Activated T-cell treated with anti-CD3 and anti-CD28 coated beads, Interleukin-2, amount 50 U/mL, for 4 hours (primary cell): ENCODE results near the gene ABLIM3. TPM values are rescaled to one million over a fixed set of nuclear protein-coding genes. Genes with fewer than 3 reads are reported as not detected.
"Not testable (repeated sequence)": the region's sequence is repeated elsewhere in the genome, so short reads cannot be mapped to it uniquely, and the experiment has no call there.

Experiments used
- ATAC-seq, 2 donors: fragments of 200-7000 bp; cut with Tn5 transposase; one replicate each; pipeline ENCODE4 v1.10.0; 2021
- DNase-seq: peaks from one replicate; pipeline ENCODE4 v3.0.0-alpha.2; 2020
- H3K27me3 Mint-ChIP-seq: one replicate; pipeline ENCODE4 v1.8.0; 2021; ENCODE audit warnings: low read depth, mixed read lengths
- H3K36me3 Mint-ChIP-seq: one replicate; pipeline ENCODE4 v1.8.0; 2022; ENCODE audit warnings: mixed read lengths; ENCODE audit not compliant: insufficient read depth
- H3K4me1 Mint-ChIP-seq: one replicate; pipeline ENCODE4 v1.8.0; 2021; ENCODE audit warnings: low read depth, mixed read lengths
- H3K4me3 Mint-ChIP-seq: one replicate; pipeline ENCODE4 v1.8.0; 2021; ENCODE audit warnings: mild to moderate bottlenecking, moderate library complexity, mixed read lengths
- H3K9me3 Mint-ChIP-seq: one replicate; pipeline ENCODE4 v1.8.0; 2021; ENCODE audit warnings: mixed read lengths
- total RNA-seq, 3 donors: library from RNA; stranded (reverse); gene quantifications; one replicate each; pipeline ENCODE4 v1.2.1, GENCODE V29; 2021

The ABLIM3 gene
- total RNA-seq, 3 donors from 2014 or later = 0.10 to 0.24 (median 0.24) TPM

DNA sequence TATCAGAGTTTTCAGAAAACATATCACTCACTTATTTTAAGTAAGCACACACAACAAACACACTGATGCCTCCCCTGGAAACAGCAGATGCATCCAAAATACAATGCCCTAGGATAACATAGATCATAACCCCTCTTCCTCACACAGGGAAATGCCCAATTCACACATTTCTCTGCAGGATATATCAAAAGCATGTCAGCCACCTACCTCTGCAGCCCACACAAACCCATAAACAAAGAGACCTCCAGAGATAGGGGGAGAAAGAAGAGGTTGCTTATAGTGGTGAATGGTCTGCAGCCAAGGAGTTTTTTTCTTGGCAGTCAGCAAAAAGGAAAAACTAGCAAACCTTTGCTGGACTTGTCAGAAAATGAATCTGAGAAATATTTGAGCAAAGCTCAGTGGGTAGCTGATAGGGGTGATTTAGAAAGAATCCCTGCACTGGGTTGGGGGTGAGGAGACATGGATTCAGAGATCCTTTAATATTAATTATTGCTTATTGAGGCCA lies 36.1 kb downstream of the ABLIM3 start:
- no peaks in the 10 kb centered on the region for H3K4me1 Mint-ChIP-seq
- no peaks in the 10 kb centered on the region for H3K9me3 Mint-ChIP-seq
- ATAC-seq (no peak), DNase-seq (no peak)
- H3K4me3 Mint-ChIP-seq = no peak overlapping the region
- no peaks in the 10 kb centered on the region for H3K36me3 Mint-ChIP-seq
- peaks cover 12% of the 10 kb centered on the region for H3K27me3 Mint-ChIP-seq

GRCh38 chr5:149177911-149178565 lies 36.7 kb downstream of the ABLIM3 start:
- no peak overlapping the region for H3K4me3 Mint-ChIP-seq
- no peak for DNase-seq
- H3K4me1 Mint-ChIP-seq = no peaks in the 10 kb centered on the region
- peaks cover 16% of the 10 kb centered on the region for H3K27me3 Mint-ChIP-seq
- H3K36me3 Mint-ChIP-seq = no peaks in the 10 kb centered on the region
- no peak for ATAC-seq
- H3K9me3 Mint-ChIP-seq = no peaks in the 10 kb centered on the region

- ATAC-seq = no peak
- Mint-ChIP-seq H3K27me3 (peaks cover 27% of the 10 kb centered on the region), H3K4me1 (no peaks in the 10 kb centered on the region), H3K9me3 (no peaks in the 10 kb centered on the region), H3K4me3 (no peak overlapping the region), H3K36me3 (no peaks in the 10 kb centered on the region)
- no peak for DNase-seq
Observed at GRCh38 chr5:149181732-149182131, 40.4 kb downstream of the ABLIM3 start.

DNA sequence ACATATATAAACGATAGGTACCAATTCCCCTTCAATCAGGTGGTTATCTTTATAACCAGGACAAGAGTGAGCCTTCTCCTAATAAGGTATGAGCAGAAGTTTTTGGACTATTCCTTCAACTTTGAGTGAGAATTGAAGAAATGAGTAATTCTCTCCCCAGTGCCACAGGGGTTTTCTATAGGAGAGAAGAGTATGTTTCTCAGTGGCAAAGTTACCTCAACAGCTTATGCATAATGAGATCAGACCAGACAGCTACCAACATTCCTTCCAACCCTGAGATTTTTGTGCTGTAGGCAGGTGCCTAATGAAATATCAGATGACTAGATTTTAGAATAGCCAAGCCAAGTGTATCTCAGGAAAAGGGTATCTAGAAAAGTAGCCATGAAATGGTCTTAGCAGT lies 40.9 kb downstream of the ABLIM3 start:
- H3K9me3 Mint-ChIP-seq = no peaks in the 10 kb centered on the region
- H3K27me3 Mint-ChIP-seq = peaks cover 27% of the 10 kb centered on the region
- no peak for DNase-seq
- ATAC-seq = no peak
- no peak overlapping the region for H3K4me3 Mint-ChIP-seq
- H3K4me1 Mint-ChIP-seq = no peaks in the 10 kb centered on the region
- no peaks in the 10 kb centered on the region for H3K36me3 Mint-ChIP-seq

DNA sequence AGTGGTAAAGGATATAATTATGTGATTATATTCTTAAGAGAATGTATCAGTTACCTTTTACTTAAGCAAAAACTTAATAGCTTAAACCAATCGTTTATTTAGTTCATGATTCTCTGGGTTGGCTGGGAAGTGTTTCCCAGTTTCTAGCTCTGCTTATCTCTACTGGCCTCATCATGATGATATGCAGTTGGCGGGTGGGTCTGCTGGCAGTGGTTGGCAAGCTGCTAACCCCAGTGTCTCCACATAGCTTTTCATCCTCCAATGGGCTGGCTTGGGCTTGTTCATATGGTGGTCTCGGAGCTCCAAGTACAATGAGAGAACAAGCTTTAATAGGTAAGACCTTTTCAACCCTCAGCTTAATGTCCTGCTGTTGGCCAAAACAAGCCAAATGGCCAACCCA lies 43.8 kb downstream of the ABLIM3 start:
- no peaks in the 10 kb centered on the region for H3K4me1 Mint-ChIP-seq
- DNase-seq (no peak), ATAC-seq (no peak)
- no peak overlapping the region for H3K4me3 Mint-ChIP-seq
- no peaks in the 10 kb centered on the region for H3K36me3 Mint-ChIP-seq
- peaks cover 20% of the 10 kb centered on the region for H3K27me3 Mint-ChIP-seq
- H3K9me3 Mint-ChIP-seq = no peaks in the 10 kb centered on the region

GRCh38 chr5:149186506-149186905 lies 45.2 kb downstream of the ABLIM3 start:
- Mint-ChIP-seq H3K36me3 (no peaks in the 10 kb centered on the region), H3K4me3 (no peak overlapping the region), H3K27me3 (peaks cover 17% of the 10 kb centered on the region), H3K4me1 (no peaks in the 10 kb centered on the region), H3K9me3 (no peaks in the 10 kb centered on the region)
- ATAC-seq (no peak), DNase-seq (no peak)

- not testable (repeated sequence) for H3K9me3 Mint-ChIP-seq, DNase-seq, ATAC-seq, H3K36me3 Mint-ChIP-seq, H3K4me3 Mint-ChIP-seq, H3K4me1 Mint-ChIP-seq
- peaks cover 16% of the 10 kb centered on the region for H3K27me3 Mint-ChIP-seq
Observed at GRCh38 chr5:149187617-149188016, 46.3 kb downstream of the ABLIM3 start.

DNA sequence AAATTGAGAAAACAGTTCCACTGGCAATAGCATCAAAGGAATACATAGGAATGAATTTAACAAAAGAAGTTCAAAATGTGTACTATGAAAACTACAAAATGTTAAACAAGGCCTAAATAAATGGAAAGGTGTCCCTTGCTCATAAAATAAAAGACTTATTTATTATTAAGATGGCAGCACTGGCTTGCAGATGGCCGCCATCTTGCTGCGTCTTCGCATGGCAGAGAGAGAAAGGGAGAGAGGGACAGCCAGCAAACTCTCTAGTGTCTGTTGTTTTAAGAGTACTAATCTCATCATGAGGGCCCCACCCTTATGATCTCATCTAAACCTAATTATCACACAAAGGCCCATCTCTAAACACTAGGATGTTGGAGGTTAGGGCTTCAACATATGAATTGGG lies 47.1 kb downstream of the ABLIM3 start:
- Mint-ChIP-seq H3K4me1 (no peaks in the 10 kb centered on the region), H3K4me3 (no peak overlapping the region), H3K36me3 (no peaks in the 10 kb centered on the region), H3K27me3 (peaks cover 10% of the 10 kb centered on the region), H3K9me3 (no peaks in the 10 kb centered on the region)
- DNase-seq (no peak), ATAC-seq (no peak)

GRCh38 chr5:149195337-149195887 lies 54.1 kb downstream of the ABLIM3 start:
- H3K36me3 Mint-ChIP-seq = no peaks in the 10 kb centered on the region
- no peaks in the 10 kb centered on the region for H3K9me3 Mint-ChIP-seq
- H3K27me3 Mint-ChIP-seq = no peaks in the 10 kb centered on the region
- DNase-seq = no peak
- ATAC-seq = no peak
- no peaks in the 10 kb centered on the region for H3K4me1 Mint-ChIP-seq
- H3K4me3 Mint-ChIP-seq = no peak overlapping the region

GRCh38 chr5:149195962-149196361 lies 54.7 kb downstream of the ABLIM3 start:
- no peaks in the 10 kb centered on the region for H3K4me1 Mint-ChIP-seq
- ATAC-seq (no peak), DNase-seq (no peak)
- no peaks in the 10 kb centered on the region for H3K9me3 Mint-ChIP-seq
- H3K36me3 Mint-ChIP-seq = no peaks in the 10 kb centered on the region
- no peaks in the 10 kb centered on the region for H3K27me3 Mint-ChIP-seq
- no peak overlapping the region for H3K4me3 Mint-ChIP-seq

DNA sequence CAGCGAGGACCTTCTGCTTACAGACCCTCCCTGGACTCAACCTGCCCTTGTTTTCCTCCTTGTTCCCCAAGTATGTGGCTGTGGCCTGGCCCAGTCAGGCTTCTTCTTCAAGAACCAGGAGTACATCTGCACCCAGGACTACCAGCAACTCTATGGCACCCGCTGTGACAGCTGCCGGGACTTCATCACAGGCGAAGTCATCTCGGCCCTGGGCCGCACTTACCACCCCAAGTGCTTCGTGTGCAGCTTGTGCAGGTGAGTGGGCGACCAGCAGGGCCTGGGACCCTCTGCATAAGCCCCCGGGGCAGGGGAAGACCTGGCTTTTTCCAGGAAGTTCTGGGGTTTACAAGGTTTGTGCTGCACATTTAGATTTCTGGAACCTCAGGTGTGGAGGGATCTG lies 56.9 kb downstream of the ABLIM3 start:
- H3K4me3 Mint-ChIP-seq = no peak overlapping the region

GRCh38 chr5:149200355-149200754 lies 59.1 kb downstream of the ABLIM3 start:
- H3K9me3 Mint-ChIP-seq = no peaks in the 10 kb centered on the region

More for the DNA sequence above, 56.9 kb downstream of the ABLIM3 start:
- ATAC-seq (no peak), DNase-seq (no peak)
- Mint-ChIP-seq H3K27me3 (no peaks in the 10 kb centered on the region), H3K36me3 (no peaks in the 10 kb centered on the region), H3K4me1 (no peaks in the 10 kb centered on the region), H3K9me3 (no peaks in the 10 kb centered on the region)

GRCh38 chr5:149201121-149201637 lies 59.9 kb downstream of the ABLIM3 start:
- no peaks in the 10 kb centered on the region for H3K4me1 Mint-ChIP-seq
- no peak overlapping the region for H3K4me3 Mint-ChIP-seq
- ATAC-seq (no peak), DNase-seq (no peak)
- H3K9me3 Mint-ChIP-seq = no peaks in the 10 kb centered on the region
- no peaks in the 10 kb centered on the region for H3K27me3 Mint-ChIP-seq
- no peaks in the 10 kb centered on the region for H3K36me3 Mint-ChIP-seq

More at GRCh38 chr5:149200355-149200754, 59.1 kb downstream of the ABLIM3 start:
- no peaks in the 10 kb centered on the region for H3K36me3 Mint-ChIP-seq
- no peak overlapping the region for H3K4me3 Mint-ChIP-seq
- H3K27me3 Mint-ChIP-seq = no peaks in the 10 kb centered on the region
- ATAC-seq (no peak), DNase-seq (no peak)
- no peaks in the 10 kb centered on the region for H3K4me1 Mint-ChIP-seq

GRCh38 chr5:149202910-149203451 lies 61.7 kb downstream of the ABLIM3 start:
- no peak overlapping the region for H3K4me3 Mint-ChIP-seq
- no peaks in the 10 kb centered on the region for H3K4me1 Mint-ChIP-seq
- H3K9me3 Mint-ChIP-seq = no peaks in the 10 kb centered on the region
- no peaks in the 10 kb centered on the region for H3K36me3 Mint-ChIP-seq
- ATAC-seq (no peak), DNase-seq (no peak)
- no peaks in the 10 kb centered on the region for H3K27me3 Mint-ChIP-seq

DNA sequence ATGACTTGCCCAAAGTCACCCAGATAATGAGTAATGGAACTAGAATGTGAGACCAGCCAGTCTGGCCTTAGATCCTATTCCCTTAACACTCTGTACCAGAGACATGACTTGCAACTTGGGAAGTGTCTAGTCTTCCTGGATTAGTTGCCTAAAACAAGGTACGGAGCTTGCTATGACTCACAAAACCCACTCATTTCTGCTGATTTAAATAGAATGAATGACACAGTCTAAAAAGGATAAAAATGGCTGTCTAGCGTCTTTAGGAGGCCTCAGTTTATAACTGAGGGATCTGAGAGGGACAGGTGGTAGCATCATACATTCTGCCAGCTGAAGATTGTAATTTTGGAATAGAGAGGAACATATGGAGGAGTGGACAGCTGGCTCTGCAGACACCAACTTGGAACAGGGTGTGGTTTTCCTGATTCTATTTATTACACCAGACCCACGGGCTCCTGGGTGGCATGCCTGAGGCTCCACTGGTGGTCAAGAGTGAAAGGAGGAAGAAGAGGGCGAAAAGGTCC lies 62.7 kb downstream of the ABLIM3 start:
- no peak for DNase-seq
- no peaks in the 10 kb centered on the region for H3K4me1 Mint-ChIP-seq

More for the DNA sequence above, 62.7 kb downstream of the ABLIM3 start:
- no peaks in the 10 kb centered on the region for H3K9me3 Mint-ChIP-seq
- no peak for ATAC-seq
- H3K36me3 Mint-ChIP-seq = no peaks in the 10 kb centered on the region
- H3K27me3 Mint-ChIP-seq = no peaks in the 10 kb centered on the region
- no peak overlapping the region for H3K4me3 Mint-ChIP-seq
